ENCODE data around the gene NCF4.

NCF4 gene

GRCh38 chr22:36838119-36839030 is 22.4 kb upstream of the NCF4 start:
- no peak for DNase-seq

GRCh38 chr22:36839356-36840073 is 21.3 kb upstream of the NCF4 start:
- DNase-seq, result no peak

- DNase-seq, result no peak
These were observed 20.7 kb upstream of the NCF4 start for GRCh38 chr22:36840106-36840505.

GRCh38 chr22:36846271-36846670 is 14.5 kb upstream of the NCF4 start:
- no peak for DNase-seq

GRCh38 chr22:36846949-36847348 is 13.9 kb upstream of the NCF4 start:
- DNase-seq, result no peak

- DNase-seq, result no peak
These were observed 10.8 kb upstream of the NCF4 start for GRCh38 chr22:36850056-36850455.

GRCh38 chr22:36850682-36851081 is 10.1 kb upstream of the NCF4 start:
- DNase-seq, result no peak

- no peak for DNase-seq
These were observed 8.5 kb upstream of the NCF4 start for GRCh38 chr22:36852056-36852973.

GRCh38 chr22:36853407-36854099 is 7.3 kb upstream of the NCF4 start:
- no peak for DNase-seq

GRCh38 chr22:36855478-36855877 is 5.3 kb upstream of the NCF4 start:
- DNase-seq, result no peak

- DNase-seq, result peak; percentile 63
These were observed 4.5 kb upstream of the NCF4 start for GRCh38 chr22:36856121-36856791.

- DNase-seq, result no peak
These were observed 4.0 kb upstream of the NCF4 start for GRCh38 chr22:36856792-36857135.

GRCh38 chr22:36858156-36858555 is 2.6 kb upstream of the NCF4 start:
- DNase-seq, result no peak

- no peak for DNase-seq
These were observed 1.8 kb upstream of the NCF4 start for GRCh38 chr22:36858966-36859365.

GRCh38 chr22:36860017-36860416 is 789 bp upstream of the NCF4 start:
- DNase-seq, result no peak

- DNase-seq, result no peak
These were observed 377 bp upstream of the NCF4 start for GRCh38 chr22:36860438-36860820.

GRCh38 chr22:36862251-36863242 is 1.7 kb downstream of the NCF4 start:
- DNase-seq, result no peak

- no peak for DNase-seq
These were observed 2.5 kb downstream of the NCF4 start for GRCh38 chr22:36863281-36863680.

GRCh38 chr22:36863979-36864378 is 3.2 kb downstream of the NCF4 start:
- no peak for DNase-seq

- DNase-seq, result no peak
These were observed 3.8 kb downstream of the NCF4 start for GRCh38 chr22:36864454-36865215.

All from T1000 (cell line).